ENCODE data around the gene ANAPC7. TPM values are rescaled to one million over a fixed set of nuclear protein-coding genes. Genes with fewer than 3 reads are reported as not detected.

ANAPC7 gene
- total and polyA plus RNA-seq, 2 of the 13 experiments (the other 11 are each of a cell fraction or from before 2014, with no cell fraction given) = 40.0 to 69.1 TPM

DNA sequence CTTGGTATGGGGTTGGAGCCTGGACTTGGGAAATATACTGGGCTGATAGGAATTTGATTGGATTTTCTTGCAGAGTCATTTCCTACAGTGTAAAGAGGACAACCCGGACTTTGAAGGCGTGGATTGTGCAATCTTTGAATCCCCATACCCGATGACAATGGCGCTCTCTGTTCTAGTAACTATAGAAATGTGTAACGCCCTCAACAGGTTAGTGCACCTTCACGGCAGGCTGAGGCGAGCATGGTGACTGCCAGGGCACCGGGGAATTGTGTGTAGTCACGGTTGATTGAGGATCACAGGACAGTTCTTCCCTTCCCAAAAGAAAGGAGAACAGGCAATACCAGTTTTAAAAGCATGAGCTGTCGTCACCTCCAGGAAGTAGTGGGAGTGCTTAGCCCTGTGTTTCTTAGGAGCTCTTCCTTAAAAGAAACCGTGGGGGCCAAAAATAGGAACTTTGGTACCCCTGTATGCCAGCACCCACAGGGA, 58.3 kb downstream of the ANAPC7 start (continued):
- TF ChIP-seq, protein P1, sequence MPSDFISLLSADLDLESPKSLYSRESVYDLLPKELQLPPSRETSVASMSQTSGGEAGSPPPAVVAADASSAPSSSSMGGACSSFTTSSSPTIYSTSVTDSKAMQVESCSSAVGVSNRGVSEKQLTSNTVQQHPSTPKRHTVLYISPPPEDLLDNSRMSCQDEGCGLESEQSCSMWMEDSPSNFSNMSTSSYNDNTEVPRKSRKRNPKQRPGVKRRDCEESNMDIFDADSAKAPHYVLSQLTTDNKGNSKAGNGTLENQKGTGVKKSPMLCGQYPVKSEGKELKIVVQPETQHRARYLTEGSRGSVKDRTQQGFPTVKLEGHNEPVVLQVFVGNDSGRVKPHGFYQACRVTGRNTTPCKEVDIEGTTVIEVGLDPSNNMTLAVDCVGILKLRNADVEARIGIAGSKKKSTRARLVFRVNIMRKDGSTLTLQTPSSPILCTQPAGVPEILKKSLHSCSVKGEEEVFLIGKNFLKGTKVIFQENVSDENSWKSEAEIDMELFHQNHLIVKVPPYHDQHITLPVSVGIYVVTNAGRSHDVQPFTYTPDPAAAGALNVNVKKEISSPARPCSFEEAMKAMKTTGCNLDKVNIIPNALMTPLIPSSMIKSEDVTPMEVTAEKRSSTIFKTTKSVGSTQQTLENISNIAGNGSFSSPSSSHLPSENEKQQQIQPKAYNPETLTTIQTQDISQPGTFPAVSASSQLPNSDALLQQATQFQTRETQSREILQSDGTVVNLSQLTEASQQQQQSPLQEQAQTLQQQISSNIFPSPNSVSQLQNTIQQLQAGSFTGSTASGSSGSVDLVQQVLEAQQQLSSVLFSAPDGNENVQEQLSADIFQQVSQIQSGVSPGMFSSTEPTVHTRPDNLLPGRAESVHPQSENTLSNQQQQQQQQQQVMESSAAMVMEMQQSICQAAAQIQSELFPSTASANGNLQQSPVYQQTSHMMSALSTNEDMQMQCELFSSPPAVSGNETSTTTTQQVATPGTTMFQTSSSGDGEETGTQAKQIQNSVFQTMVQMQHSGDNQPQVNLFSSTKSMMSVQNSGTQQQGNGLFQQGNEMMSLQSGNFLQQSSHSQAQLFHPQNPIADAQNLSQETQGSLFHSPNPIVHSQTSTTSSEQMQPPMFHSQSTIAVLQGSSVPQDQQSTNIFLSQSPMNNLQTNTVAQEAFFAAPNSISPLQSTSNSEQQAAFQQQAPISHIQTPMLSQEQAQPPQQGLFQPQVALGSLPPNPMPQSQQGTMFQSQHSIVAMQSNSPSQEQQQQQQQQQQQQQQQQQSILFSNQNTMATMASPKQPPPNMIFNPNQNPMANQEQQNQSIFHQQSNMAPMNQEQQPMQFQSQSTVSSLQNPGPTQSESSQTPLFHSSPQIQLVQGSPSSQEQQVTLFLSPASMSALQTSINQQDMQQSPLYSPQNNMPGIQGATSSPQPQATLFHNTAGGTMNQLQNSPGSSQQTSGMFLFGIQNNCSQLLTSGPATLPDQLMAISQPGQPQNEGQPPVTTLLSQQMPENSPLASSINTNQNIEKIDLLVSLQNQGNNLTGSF (CRISPR knock-in tag; IDR thresholded peaks at IDR 0.05) = no peak
- peak; percentile 76 for TF ChIP-seq TEAD3 (CRISPR knock-in tag; optimal IDR thresholded peaks at IDR 0.05; ENCODE audit: borderline replicate concordance)
- TF ChIP-seq RBAK (CRISPR knock-in tag; IDR thresholded peaks at IDR 0.05) = no peak
- peak; percentile 28; the same call in 1 of the 2 replicates for TF ChIP-seq YEATS4 (CRISPR knock-in tag; IDR thresholded peaks at IDR 0.05; ENCODE audit: borderline replicate concordance)
- TF ChIP-seq, protein P2, sequence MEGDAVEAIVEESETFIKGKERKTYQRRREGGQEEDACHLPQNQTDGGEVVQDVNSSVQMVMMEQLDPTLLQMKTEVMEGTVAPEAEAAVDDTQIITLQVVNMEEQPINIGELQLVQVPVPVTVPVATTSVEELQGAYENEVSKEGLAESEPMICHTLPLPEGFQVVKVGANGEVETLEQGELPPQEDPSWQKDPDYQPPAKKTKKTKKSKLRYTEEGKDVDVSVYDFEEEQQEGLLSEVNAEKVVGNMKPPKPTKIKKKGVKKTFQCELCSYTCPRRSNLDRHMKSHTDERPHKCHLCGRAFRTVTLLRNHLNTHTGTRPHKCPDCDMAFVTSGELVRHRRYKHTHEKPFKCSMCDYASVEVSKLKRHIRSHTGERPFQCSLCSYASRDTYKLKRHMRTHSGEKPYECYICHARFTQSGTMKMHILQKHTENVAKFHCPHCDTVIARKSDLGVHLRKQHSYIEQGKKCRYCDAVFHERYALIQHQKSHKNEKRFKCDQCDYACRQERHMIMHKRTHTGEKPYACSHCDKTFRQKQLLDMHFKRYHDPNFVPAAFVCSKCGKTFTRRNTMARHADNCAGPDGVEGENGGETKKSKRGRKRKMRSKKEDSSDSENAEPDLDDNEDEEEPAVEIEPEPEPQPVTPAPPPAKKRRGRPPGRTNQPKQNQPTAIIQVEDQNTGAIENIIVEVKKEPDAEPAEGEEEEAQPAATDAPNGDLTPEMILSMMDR (CRISPR knock-in tag; IDR thresholded peaks at IDR 0.05) = peak; percentile 63
- TF ChIP-seq ZNF563 (CRISPR knock-in tag; IDR thresholded peaks at IDR 0.05) = no peak
- TF ChIP-seq, protein P3, sequence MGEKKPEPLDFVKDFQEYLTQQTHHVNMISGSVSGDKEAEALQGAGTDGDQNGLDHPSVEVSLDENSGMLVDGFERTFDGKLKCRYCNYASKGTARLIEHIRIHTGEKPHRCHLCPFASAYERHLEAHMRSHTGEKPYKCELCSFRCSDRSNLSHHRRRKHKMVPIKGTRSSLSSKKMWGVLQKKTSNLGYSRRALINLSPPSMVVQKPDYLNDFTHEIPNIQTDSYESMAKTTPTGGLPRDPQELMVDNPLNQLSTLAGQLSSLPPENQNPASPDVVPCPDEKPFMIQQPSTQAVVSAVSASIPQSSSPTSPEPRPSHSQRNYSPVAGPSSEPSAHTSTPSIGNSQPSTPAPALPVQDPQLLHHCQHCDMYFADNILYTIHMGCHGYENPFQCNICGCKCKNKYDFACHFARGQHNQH (CRISPR knock-in tag; IDR thresholded peaks at IDR 0.05) = 0 out of 2 replicates have a peak, but pooled peaks have one; percentile 43
- 0 out of 2 replicates have a peak, but pooled peaks have one; percentile 40 for TF ChIP-seq KMT2B (CRISPR knock-in tag; IDR thresholded peaks at IDR 0.05)
- TF ChIP-seq, protein P4, sequence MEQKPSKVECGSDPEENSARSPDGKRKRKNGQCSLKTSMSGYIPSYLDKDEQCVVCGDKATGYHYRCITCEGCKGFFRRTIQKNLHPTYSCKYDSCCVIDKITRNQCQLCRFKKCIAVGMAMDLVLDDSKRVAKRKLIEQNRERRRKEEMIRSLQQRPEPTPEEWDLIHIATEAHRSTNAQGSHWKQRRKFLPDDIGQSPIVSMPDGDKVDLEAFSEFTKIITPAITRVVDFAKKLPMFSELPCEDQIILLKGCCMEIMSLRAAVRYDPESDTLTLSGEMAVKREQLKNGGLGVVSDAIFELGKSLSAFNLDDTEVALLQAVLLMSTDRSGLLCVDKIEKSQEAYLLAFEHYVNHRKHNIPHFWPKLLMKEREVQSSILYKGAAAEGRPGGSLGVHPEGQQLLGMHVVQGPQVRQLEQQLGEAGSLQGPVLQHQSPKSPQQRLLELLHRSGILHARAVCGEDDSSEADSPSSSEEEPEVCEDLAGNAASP (CRISPR knock-in tag; IDR thresholded peaks at IDR 0.05; ENCODE audit: borderline replicate concordance) = peak; percentile 48; the same call in 1 of the 2 replicates
- no peak for TF ChIP-seq ZNF7 (CRISPR knock-in tag; IDR thresholded peaks at IDR 0.05)
- no peak for TF ChIP-seq ZNF446 (CRISPR knock-in tag; IDR thresholded peaks at IDR 0.05)
- no peak for TF ChIP-seq MYNN (CRISPR knock-in tag; IDR thresholded peaks at IDR 0.05; ENCODE audit: low read depth)
- TF ChIP-seq, protein P5, sequence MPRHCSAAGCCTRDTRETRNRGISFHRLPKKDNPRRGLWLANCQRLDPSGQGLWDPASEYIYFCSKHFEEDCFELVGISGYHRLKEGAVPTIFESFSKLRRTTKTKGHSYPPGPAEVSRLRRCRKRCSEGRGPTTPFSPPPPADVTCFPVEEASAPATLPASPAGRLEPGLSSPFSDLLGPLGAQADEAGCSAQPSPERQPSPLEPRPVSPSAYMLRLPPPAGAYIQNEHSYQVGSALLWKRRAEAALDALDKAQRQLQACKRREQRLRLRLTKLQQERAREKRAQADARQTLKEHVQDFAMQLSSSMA (CRISPR knock-in tag; IDR thresholded peaks at IDR 0.05) = no peak
- TF ChIP-seq, protein P6, sequence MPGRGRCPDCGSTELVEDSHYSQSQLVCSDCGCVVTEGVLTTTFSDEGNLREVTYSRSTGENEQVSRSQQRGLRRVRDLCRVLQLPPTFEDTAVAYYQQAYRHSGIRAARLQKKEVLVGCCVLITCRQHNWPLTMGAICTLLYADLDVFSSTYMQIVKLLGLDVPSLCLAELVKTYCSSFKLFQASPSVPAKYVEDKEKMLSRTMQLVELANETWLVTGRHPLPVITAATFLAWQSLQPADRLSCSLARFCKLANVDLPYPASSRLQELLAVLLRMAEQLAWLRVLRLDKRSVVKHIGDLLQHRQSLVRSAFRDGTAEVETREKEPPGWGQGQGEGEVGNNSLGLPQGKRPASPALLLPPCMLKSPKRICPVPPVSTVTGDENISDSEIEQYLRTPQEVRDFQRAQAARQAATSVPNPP (CRISPR knock-in tag; IDR thresholded peaks at IDR 0.05) = no peak
- TF ChIP-seq, protein P7, sequence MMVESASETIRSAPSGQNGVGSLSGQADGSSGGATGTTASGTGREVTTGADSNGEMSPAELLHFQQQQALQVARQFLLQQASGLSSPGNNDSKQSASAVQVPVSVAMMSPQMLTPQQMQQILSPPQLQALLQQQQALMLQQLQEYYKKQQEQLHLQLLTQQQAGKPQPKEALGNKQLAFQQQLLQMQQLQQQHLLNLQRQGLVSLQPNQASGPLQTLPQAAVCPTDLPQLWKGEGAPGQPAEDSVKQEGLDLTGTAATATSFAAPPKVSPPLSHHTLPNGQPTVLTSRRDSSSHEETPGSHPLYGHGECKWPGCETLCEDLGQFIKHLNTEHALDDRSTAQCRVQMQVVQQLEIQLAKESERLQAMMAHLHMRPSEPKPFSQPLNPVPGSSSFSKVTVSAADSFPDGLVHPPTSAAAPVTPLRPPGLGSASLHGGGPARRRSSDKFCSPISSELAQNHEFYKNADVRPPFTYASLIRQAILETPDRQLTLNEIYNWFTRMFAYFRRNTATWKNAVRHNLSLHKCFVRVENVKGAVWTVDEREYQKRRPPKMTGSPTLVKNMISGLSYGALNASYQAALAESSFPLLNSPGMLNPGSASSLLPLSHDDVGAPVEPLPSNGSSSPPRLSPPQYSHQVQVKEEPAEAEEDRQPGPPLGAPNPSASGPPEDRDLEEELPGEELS (CRISPR knock-in tag; IDR thresholded peaks at IDR 0.05) = peak; percentile 59
- peak; percentile 92 for TF ChIP-seq ZEB1 (IDR thresholded peaks at IDR 0.05; ENCODE audit: insufficient replicate concordance, low read depth)

Measured in HepG2 (cell line).